Omental fat pad (tissue), 4 donors: Measurements from ENCODE around the gene MRPL28. TPM values are rescaled to one million over a fixed set of nuclear protein-coding genes. Genes with fewer than 3 reads are reported as not detected.
"Not testable (repeated sequence)": the region's sequence is repeated elsewhere in the genome, so short reads cannot be mapped to it uniquely, and the experiment has no call there.

Experiments used
- ATAC-seq: fragments of 150-250 bp; one replicate; pipeline ENCODE4 v1.9.1; 2016; ENCODE audit warnings: mild to moderate bottlenecking, moderate library complexity; ENCODE audit not compliant: low FRiP score
- DNase-seq: peaks from one replicate; pipeline ENCODE4 v3.0.0-alpha.2; 2019; ENCODE audit warnings: low spot score
- CTCF ChIP-seq, 3 donors: fragments of 450-650 bp; IDR thresholded peaks; one replicate each; pipeline ENCODE4 v1.5.1; 2016 to 2017; ENCODE audit warnings: antibody characterized with exemption in 3 of 3, mild to moderate bottlenecking in 3 of 3, moderate library complexity in 2 of 3
- total RNA-seq, 4 donors: library from RNA; depleted of rRNA; stranded (reverse); fragments of >200 nt; gene quantifications; one replicate each; pipeline ENCODE4 v1.1.0, GENCODE V29; 2016

MRPL28 gene
- 10 to 100 TPM; 53.3 to 58.2 (median 53.9) TPM for total RNA-seq

GRCh38 chr16:370443-370842 is at the start of gene MRPL28:
Gene MRPL28, minus strand, starts transcription at chr16:370538. Its CDS starts 320 bp downstream, at chr16:370218.
- ATAC-seq (peak; percentile 91), DNase-seq (peak; percentile 86)
- TF ChIP-seq CTCF (IDR thresholded peaks at IDR 0.05), result no peak

- not testable (repeated sequence) for ATAC-seq, DNase-seq
These were observed 44.8 kb upstream of the MRPL28 start for GRCh38 chr16:415170-415498.

- no peak for ATAC-seq
- no peak for TF ChIP-seq CTCF (IDR thresholded peaks at IDR 0.05)
These were observed 44.2 kb upstream of the MRPL28 start for GRCh38 chr16:414395-415169.

GRCh38 chr16:411576-412265 is 41.4 kb upstream of the MRPL28 start:
- no peak for TF ChIP-seq CTCF (IDR thresholded peaks at IDR 0.05)
- DNase-seq, result no peak
- no peak for ATAC-seq

More at GRCh38 chr16:414395-415169, 44.2 kb upstream of the MRPL28 start:
- no peak for DNase-seq

GRCh38 chr16:410516-411178 is 40.3 kb upstream of the MRPL28 start:
- ATAC-seq, result no peak
- TF ChIP-seq CTCF (IDR thresholded peaks at IDR 0.05), result no peak

GRCh38 chr16:407253-407652 is 36.9 kb upstream of the MRPL28 start:
- no peak for TF ChIP-seq CTCF (IDR thresholded peaks at IDR 0.05)
- ATAC-seq (no peak), DNase-seq (no peak)

More at GRCh38 chr16:410516-411178, 40.3 kb upstream of the MRPL28 start:
- no peak for DNase-seq
